GM20000 (cell line): ENCODE results near the gene UBE2V1.

Source experiments
- DNase-seq: peaks from one replicate; pipeline ENCODE4 v3.0.0; 2012; ENCODE audit warnings: low spot score
- TF ChIP-seq, protein P1 (sequence below): IDR thresholded peaks from 2 replicates; pipeline ENCODE4 v1.5.1; 2012; ENCODE audit warnings: mild to moderate bottlenecking, control low read depth; ENCODE audit errors: extremely low read depth, missing control alignments

Gene UBE2V1

DNA sequence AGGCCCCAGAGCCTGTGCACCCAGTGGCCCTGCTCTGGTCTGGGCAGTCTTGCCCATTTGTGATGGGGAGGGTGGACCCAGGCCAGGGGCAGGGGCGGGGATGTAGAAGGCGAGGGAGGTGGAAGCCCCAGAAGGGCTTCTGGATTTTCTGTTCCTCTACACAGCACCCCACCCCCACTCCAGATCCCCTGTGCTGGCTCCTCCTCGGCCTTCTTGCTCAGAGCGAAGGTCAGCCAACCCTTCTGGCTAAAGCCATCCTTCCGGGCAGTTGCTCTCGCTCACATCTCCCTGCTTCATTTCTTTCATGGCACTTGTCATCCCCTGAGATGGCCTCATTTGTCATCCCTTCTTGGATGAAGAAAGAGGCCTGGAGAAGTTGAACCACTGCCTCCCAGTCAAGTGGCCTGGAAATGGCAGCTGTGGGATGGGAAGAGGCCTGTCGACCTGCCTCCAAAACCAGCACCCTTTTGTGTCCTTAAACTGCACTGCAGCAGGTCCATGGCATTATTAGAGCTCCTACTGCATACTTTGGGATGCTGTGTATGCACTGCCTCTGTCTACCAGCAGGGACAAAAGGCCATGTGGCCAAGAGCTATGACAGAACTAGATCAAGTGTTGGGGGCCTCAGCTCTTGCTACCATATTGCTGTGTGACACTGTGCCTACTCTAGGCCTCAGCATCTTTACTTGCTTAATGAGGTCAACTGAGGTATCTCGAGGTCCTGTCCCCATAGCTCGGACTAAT is 20.7 kb upstream of the UBE2V1 start:
- no peak for DNase-seq
- TF ChIP-seq, protein P1, sequence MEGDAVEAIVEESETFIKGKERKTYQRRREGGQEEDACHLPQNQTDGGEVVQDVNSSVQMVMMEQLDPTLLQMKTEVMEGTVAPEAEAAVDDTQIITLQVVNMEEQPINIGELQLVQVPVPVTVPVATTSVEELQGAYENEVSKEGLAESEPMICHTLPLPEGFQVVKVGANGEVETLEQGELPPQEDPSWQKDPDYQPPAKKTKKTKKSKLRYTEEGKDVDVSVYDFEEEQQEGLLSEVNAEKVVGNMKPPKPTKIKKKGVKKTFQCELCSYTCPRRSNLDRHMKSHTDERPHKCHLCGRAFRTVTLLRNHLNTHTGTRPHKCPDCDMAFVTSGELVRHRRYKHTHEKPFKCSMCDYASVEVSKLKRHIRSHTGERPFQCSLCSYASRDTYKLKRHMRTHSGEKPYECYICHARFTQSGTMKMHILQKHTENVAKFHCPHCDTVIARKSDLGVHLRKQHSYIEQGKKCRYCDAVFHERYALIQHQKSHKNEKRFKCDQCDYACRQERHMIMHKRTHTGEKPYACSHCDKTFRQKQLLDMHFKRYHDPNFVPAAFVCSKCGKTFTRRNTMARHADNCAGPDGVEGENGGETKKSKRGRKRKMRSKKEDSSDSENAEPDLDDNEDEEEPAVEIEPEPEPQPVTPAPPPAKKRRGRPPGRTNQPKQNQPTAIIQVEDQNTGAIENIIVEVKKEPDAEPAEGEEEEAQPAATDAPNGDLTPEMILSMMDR = no peak

DNA sequence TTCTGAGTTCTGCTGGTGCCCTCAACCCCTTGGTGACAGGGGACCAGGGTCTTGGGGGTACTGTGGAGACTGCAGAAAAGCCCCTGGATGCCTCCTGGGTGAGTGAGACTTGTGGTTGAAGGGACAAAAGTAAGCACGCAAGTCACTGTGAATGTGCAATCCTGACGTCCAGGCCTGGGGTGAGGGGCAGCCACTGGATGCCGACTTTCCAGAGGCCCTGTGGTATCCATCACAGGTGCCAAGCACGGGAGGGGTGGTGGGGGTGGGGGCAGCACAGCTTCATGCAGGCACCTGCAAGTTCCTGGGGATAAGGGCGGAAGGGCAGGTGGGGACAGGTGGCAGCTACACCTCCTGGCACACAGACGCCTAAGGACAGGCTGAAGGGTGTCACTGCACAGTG is 20.1 kb upstream of the UBE2V1 start:
- DNase-seq = no peak
- TF ChIP-seq, protein P1 = no peak

DNA sequence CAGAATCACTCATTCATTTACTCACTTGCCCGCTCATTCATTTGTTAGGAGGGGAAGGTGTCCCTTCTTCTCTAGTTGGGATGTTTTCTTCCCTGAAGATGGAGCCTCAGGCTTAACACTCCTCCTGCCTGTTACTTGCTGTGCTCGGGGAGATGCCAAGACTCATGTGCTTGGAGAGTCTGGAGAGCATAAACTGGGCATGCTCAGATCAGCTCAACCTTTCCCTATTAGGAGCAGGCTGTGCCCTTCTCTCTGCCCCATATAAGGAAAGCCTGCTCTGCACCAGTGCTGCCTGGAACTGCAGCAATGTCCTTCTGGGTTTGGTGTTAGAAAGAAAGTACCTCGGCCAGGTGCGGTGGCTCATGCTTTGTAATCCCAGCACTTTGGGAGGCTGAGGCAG is 18.0 kb upstream of the UBE2V1 start:
- DNase-seq = no peak
- TF ChIP-seq, protein P1 = no peak

GRCh38 chr20:50130356-50130723 is 17.4 kb upstream of the UBE2V1 start:
- no peak for DNase-seq
- TF ChIP-seq, protein P1 = no peak

- TF ChIP-seq, protein P1 = no peak
- DNase-seq = no peak
Observed at GRCh38 chr20:50129662-50130355, 16.9 kb upstream of the UBE2V1 start.

GRCh38 chr20:50128520-50128905 is 15.6 kb upstream of the UBE2V1 start:
- no peak for DNase-seq
- TF ChIP-seq, protein P1 = no peak
